ENCODE data around the gene HOXA11.

DNA sequence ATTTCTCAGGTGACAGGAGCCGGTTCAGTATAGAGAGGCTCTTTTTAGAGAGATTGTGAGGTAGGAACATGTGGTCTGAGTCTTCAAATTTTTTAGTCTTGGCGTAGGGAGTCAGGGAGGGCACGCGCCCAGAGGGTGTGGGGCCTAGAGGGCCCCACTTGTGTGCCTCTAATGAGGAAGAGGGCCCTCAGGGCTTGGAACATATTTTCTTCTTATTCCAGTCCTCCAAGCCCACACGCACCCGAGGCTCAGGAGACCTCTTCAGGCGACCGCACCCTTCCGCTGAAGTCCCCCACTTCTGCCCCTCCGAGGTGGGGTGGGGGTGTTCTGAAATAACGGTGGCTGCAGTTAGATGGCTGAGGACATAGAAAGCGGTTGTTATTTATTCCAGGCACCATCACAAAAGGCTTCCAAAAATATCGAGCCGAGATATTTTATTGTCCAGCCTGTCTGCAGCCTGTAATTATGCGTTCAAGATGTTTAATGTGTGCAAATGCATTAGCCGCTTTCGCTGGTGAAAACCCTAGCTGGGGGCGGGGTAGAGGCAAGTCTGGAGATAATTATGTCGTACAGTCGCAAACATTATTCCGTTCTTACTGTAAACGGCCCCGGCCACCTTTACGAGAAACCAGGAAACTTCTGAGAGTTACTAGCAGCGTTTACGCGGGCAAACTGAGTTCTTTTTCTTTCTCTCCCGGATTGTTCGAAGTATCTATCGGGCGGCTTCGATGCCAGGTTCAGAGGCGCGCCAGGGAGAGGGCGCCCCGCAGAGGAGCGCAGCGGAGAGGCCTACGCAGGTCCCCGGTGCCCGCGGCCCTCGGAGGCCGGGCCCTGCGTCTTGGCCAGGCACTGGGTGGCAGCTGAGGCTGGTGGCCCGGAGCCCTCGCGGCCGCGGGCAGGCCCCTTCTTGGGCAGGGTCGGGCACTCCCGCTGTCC is 27.7 kb upstream of the HOXA11 start:
- TF ChIP-seq, protein P1, sequence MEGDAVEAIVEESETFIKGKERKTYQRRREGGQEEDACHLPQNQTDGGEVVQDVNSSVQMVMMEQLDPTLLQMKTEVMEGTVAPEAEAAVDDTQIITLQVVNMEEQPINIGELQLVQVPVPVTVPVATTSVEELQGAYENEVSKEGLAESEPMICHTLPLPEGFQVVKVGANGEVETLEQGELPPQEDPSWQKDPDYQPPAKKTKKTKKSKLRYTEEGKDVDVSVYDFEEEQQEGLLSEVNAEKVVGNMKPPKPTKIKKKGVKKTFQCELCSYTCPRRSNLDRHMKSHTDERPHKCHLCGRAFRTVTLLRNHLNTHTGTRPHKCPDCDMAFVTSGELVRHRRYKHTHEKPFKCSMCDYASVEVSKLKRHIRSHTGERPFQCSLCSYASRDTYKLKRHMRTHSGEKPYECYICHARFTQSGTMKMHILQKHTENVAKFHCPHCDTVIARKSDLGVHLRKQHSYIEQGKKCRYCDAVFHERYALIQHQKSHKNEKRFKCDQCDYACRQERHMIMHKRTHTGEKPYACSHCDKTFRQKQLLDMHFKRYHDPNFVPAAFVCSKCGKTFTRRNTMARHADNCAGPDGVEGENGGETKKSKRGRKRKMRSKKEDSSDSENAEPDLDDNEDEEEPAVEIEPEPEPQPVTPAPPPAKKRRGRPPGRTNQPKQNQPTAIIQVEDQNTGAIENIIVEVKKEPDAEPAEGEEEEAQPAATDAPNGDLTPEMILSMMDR (IDR thresholded peaks at IDR 0.05; ENCODE audit: low read length) = no peak
- no peak for TF ChIP-seq EZH2 (IDR thresholded peaks at IDR 0.05; ENCODE audit: borderline replicate concordance, low read length)

All from OCI-LY1 (cell line).